ENCODE results near the gene PIP4K2A. TPM values are rescaled to one million over a fixed set of nuclear protein-coding genes. Genes with fewer than 3 reads are reported as not detected.

Gene PIP4K2A
- total and polyA plus RNA-seq, 2 of the 13 experiments (the other 11 are each of a cell fraction or from before 2014, with no cell fraction given), result 9.1 to 22.6 TPM

DNA sequence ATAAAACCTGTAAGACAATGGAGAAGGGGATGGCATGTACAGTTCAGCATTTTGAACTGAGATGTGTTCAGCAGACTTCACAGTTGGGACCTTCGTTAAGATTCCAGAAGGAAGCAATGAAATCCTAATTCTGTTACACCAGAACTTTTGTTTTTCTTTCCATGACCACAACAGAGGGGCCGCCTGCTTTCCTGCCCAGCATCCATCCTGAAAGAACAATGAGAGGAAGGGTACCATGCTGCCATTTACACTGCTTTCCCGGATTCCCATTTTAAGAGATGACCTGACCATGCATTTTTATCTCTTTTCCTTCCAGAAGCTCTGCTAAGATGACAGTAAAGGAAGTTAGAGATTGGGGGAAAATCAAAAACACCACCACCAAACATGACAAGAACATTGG lies 92.7 kb downstream of the PIP4K2A start (continued):
- TF ChIP-seq RNF219 (CRISPR knock-in tag; IDR thresholded peaks at IDR 0.05), result no peak
- TF ChIP-seq, protein P1, sequence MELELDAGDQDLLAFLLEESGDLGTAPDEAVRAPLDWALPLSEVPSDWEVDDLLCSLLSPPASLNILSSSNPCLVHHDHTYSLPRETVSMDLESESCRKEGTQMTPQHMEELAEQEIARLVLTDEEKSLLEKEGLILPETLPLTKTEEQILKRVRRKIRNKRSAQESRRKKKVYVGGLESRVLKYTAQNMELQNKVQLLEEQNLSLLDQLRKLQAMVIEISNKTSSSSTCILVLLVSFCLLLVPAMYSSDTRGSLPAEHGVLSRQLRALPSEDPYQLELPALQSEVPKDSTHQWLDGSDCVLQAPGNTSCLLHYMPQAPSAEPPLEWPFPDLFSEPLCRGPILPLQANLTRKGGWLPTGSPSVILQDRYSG (CRISPR knock-in tag; IDR thresholded peaks at IDR 0.05), result no peak
- TF ChIP-seq ZBTB2 (CRISPR knock-in tag; IDR thresholded peaks at IDR 0.05; ENCODE audit: low read depth), result no peak

DNA sequence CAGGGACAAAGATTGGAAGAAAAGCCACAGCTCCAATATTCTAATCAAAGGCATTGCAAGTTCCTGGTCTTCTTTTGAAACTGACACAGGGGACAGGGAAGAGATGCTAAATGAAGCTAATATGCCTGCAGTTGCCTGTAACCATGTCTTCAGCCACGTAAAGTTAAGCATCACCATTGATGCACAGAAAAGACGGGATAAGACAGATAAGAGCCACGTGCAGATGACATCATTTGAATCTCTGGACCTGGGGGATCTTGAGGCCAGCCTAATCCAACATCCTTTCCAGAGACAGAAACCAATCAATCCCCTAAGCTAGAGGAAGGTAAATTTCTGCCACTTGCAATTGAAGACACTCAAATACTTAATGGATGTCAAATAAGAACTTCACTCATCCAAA lies 93.4 kb downstream of the PIP4K2A start:
- POLR2A ChIA-PET, result no interaction called here
- intact Hi-C loops (cut with micrococcal nuclease; ENCODE audit: unreplicated experiment), result loop anchor here (5.0 kb wide), 1 partner anchor 299 kb away; the partner anchor contains the start of gene BMI1
- H3K27ac ChIP-seq (ENCODE audit: extremely low read length, insufficient read depth, low read length), result no peak overlapping the region

More for the DNA sequence above, 93.4 kb downstream of the PIP4K2A start:
- no peak overlapping the region for H2AFZ ChIP-seq (ENCODE audit: low read length)
- no peak overlapping the region for H3K4me3 ChIP-seq (replicated peaks in 1 of 3; ENCODE audit: insufficient read depth in 1 of 3, low read depth in 2 of 3, low read length in 3 of 3)
- no peak for DNase-seq (ENCODE audit: low spot score)
- WGBS (ENCODE audit: low lambda C conversion rate), result 92% methylated on average over 3 of the region's 3 CpGs
- H3K4me2 ChIP-seq (ENCODE audit: low read depth, low read length), result no peak overlapping the region
- H3K27me3 ChIP-seq (ENCODE audit: control insufficient read depth in 1 of 2, insufficient read depth in 2 of 2, low read length in 2 of 2), result no peaks in the 10 kb centered on the region
- no peak for ATAC-seq
- H3K9me3 ChIP-seq (ENCODE audit: low read length), result no peaks in the 10 kb centered on the region
- CTCF ChIA-PET (ENCODE audit: low intra/inter-chr PET ratio, low total read pairs), result no interaction called here
- TF ChIP-seq ZNF710 (CRISPR knock-in tag; IDR thresholded peaks at IDR 0.05; ENCODE audit: borderline replicate concordance) (no peak), TCF7L2 (IDR thresholded peaks at IDR 0.05; ENCODE audit: low read depth, low read length) (no peak)
- H4K20me1 ChIP-seq (ENCODE audit: insufficient read depth, low read length), result no peaks in the 10 kb centered on the region
- H3K36me3 ChIP-seq (replicated peaks in 1 of 2; ENCODE audit: control insufficient read depth in 1 of 2, insufficient read depth in 2 of 2, low read length in 2 of 2), result no peaks in the 10 kb centered on the region; a peak in 1 of 5 replicates
- no peak overlapping the region for H3K9ac ChIP-seq (ENCODE audit: insufficient read depth, low read depth, low read length)
- no peak for FAIRE-seq
- peaks cover 21% of the 10 kb centered on the region for H3K79me2 ChIP-seq (ENCODE audit: insufficient read depth, low read length)
- H3K4me1 ChIP-seq (ENCODE audit: insufficient read depth, low read length), result peaks cover 90% of the 10 kb centered on the region
- in situ Hi-C loops (cut with HindIII; ENCODE audit: extremely low pct_ligation_motif_present, low pct_unique_long_range_greater_than_20kb), result no loop called here
- no TSS peak for BruUV-seq (replicated peaks)
